Caco-2 (cell line): ENCODE measurements around the gene AHCY. TPM values are rescaled to one million over a fixed set of nuclear protein-coding genes. Genes with fewer than 3 reads are reported as not detected.
A peak's percentile ranks its signal among the peaks of the same experiment; 100 is the strongest.

Experiments used
- BruUV-seq: library from RNA; stranded (reverse); fragments of 400-500 nt; replicated peaks from 2 replicates; lab custom pipeline; 2021; lab: Mats Ljungman, UMichigan
- CTCF ChIA-PET: fragments of 300-600 bp; sonication (Branson Sonifier 250); formaldehyde crosslinking; loops from one replicate; lab custom pipeline; 2022; ENCODE audit warnings: antibody characterized with exemption; lab: Charles Lee
- POLR2A ChIA-PET: fragments of 300-600 bp; sonication (Branson Sonifier 250); formaldehyde crosslinking; loops from one replicate; lab custom pipeline; 2022; ENCODE audit warnings: antibody characterized with exemption; lab: Charles Lee
- DNase-seq, 2 experiments: peaks; one replicate each; pipeline versions ENCODE4 v3.0.0 to v3.0.0-alpha.2; 2020 to 2022
- H3K27me3 ChIP-seq: replicated peaks from 2 replicates; pipeline ENCODE4 v1.6.0; 2011; ENCODE audit warnings: low read length; ENCODE audit not compliant: control insufficient read depth, insufficient read depth
- H3K36me3 ChIP-seq: 2 replicates; pipeline ENCODE4 v1.5.1; 2011; ENCODE audit warnings: low read length; ENCODE audit not compliant: control insufficient read depth, insufficient read depth
- H3K4me1 ChIP-seq: fragments of 250-450 bp; sonication (Bioruptor Pico); 2 replicates; pipeline ENCODE4 v1.5.1; 2020; ENCODE audit warnings: mild to moderate bottlenecking
- H3K4me3 ChIP-seq: 2 replicates; pipeline ENCODE4 v1.5.1; 2011; ENCODE audit warnings: low read depth, mild to moderate bottlenecking, control low read depth, low read length
- H3K9me3 ChIP-seq: fragments of 250-450 bp; sonication (Bioruptor Pico); 2 replicates; pipeline ENCODE4 v1.5.1; 2020; ENCODE audit warnings: mild to moderate bottlenecking, moderate library complexity
- H3K27ac Mint-ChIP-seq: one replicate; pipeline ENCODE4 v1.8.0; 2022; ENCODE audit warnings: mixed read lengths; ENCODE audit not compliant: unreplicated experiment
- H3K27me3 Mint-ChIP-seq: one replicate; pipeline ENCODE4 v1.8.0; 2022; ENCODE audit warnings: mixed read lengths; ENCODE audit not compliant: insufficient read depth, unreplicated experiment
- H3K36me3 Mint-ChIP-seq: one replicate; pipeline ENCODE4 v1.8.0; 2022; ENCODE audit warnings: mild to moderate bottlenecking, mixed read lengths; ENCODE audit not compliant: insufficient read depth, unreplicated experiment
- H3K4me1 Mint-ChIP-seq: one replicate; pipeline ENCODE4 v1.8.0; 2022; ENCODE audit warnings: low read depth, mixed read lengths; ENCODE audit not compliant: unreplicated experiment
- H3K4me3 Mint-ChIP-seq: one replicate; pipeline ENCODE4 v1.8.0; 2022; ENCODE audit warnings: mild to moderate bottlenecking, moderate library complexity, mixed read lengths; ENCODE audit not compliant: unreplicated experiment
- H3K9me3 Mint-ChIP-seq: one replicate; pipeline ENCODE4 v1.8.0; 2022; ENCODE audit warnings: mixed read lengths; ENCODE audit not compliant: unreplicated experiment
- intact Hi-C: fragments of 100-400 bp; cut with micrococcal nuclease; formaldehyde crosslinking; loops from one replicate; pipeline ENCODE4 v1.10.0; 2022; ENCODE audit not compliant: unreplicated experiment
- total RNA-seq: library from RNA; stranded (reverse); gene quantifications from 2 replicates; pipeline ENCODE4 v1.2.3, GENCODE V29; 2022
- TF ChIP-seq, protein P1 (sequence below), 2 experiments: fragments of 200-600 bp in 1 of 2; IDR thresholded peaks; 1 replicate in 1 of 2; 2 replicates in 1 of 2; pipeline versions ENCODE4 v1.5.1 to v1.8.0; 2011 to 2022; ENCODE audit warnings: antibody characterized with exemption in 1 of 2, control low read depth in 1 of 2, inconsistent platforms in 1 of 2, low read depth in 1 of 2, low read length in 1 of 2, mild to moderate bottlenecking in 1 of 2, moderate library complexity in 1 of 2; ENCODE audit not compliant: insufficient read depth in 1 of 2, severe bottlenecking in 1 of 2, unreplicated experiment in 1 of 2

The AHCY gene
- total RNA-seq, 1 experiment from 2014 or later = 665 TPM

DNA sequence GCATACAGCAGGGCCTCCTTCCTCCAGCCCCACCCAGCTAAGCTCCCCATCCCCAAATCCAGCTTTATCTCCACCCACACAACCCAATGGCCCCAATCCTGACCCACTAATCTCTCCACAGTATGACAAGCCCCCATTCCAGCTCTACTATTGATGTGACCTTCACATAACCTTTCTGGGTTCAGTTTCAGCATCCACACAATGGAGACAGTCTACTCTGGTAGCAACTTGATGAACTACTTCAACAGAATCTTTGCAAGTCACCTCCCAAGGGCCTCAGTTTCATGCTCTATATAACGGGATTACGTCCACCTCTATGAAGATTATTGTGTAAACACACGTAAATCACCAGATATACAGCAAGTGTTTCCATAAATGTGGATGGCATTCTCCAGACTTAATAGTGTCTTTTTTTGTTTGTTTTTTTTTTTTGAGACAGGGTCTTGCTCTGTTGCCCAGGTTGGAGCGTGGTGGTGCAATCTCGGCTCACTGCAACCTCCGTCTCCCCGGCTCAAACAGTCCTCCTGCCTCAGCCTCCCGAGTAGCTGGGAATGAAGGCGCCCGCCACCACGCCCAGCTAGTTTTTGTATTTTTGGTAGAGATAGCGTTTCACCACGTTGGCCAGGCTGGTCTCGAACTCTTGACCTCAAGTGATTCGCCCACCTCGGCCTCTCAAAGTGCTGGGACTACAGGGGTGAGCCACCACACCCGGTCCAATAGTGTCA, 1.4 kb downstream of the AHCY start:
- no peaks in the 10 kb centered on the region for H3K9me3 Mint-ChIP-seq
- H3K36me3 ChIP-seq = peaks cover 4% of the 10 kb centered on the region
- CTCF ChIA-PET = interaction anchor here (0.5 to 4.6 kb wide), 10 partner anchors 10 to 328 kb away, joined by 3 to 61 read pairs (median 4); partner anchors contain the start of gene ITCH
- H3K4me3 ChIP-seq = peak overlapping the region; percentile 73
- TF ChIP-seq, protein P1, sequence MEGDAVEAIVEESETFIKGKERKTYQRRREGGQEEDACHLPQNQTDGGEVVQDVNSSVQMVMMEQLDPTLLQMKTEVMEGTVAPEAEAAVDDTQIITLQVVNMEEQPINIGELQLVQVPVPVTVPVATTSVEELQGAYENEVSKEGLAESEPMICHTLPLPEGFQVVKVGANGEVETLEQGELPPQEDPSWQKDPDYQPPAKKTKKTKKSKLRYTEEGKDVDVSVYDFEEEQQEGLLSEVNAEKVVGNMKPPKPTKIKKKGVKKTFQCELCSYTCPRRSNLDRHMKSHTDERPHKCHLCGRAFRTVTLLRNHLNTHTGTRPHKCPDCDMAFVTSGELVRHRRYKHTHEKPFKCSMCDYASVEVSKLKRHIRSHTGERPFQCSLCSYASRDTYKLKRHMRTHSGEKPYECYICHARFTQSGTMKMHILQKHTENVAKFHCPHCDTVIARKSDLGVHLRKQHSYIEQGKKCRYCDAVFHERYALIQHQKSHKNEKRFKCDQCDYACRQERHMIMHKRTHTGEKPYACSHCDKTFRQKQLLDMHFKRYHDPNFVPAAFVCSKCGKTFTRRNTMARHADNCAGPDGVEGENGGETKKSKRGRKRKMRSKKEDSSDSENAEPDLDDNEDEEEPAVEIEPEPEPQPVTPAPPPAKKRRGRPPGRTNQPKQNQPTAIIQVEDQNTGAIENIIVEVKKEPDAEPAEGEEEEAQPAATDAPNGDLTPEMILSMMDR (IDR thresholded peaks at IDR 0.05; ENCODE audit: insufficient read depth in 1 of 2, low read depth in 1 of 2, low read length in 1 of 2, severe bottlenecking in 1 of 2, unreplicated experiment in 1 of 2) = no peak
- H3K4me3 Mint-ChIP-seq = no peak overlapping the region
- peak overlapping the region; percentile 90 for H3K27ac Mint-ChIP-seq
- DNase-seq = no peak
- TSS peak; percentile 56 for BruUV-seq
- H3K27me3 Mint-ChIP-seq = no peaks in the 10 kb centered on the region
- H3K27me3 ChIP-seq = no peaks in the 10 kb centered on the region
- POLR2A ChIA-PET = interaction anchor here (0.5 to 3.6 kb wide), 4 partner anchors 9 to 534 kb away, joined by 3 to 23 read pairs (median 20); partner anchors contain the start of genes DYNLRB1 and ITCH
- peaks cover 36% of the 10 kb centered on the region for H3K36me3 Mint-ChIP-seq
- intact Hi-C loops = loop anchor here (2.0 kb wide), 2 partner anchors 123 to 407 kb away; no protein-coding TSS in a partner anchor
- peaks cover 46% of the 10 kb centered on the region for H3K4me1 ChIP-seq
- peaks cover 15% of the 10 kb centered on the region for H3K4me1 Mint-ChIP-seq
- no peaks in the 10 kb centered on the region for H3K9me3 ChIP-seq

DNA sequence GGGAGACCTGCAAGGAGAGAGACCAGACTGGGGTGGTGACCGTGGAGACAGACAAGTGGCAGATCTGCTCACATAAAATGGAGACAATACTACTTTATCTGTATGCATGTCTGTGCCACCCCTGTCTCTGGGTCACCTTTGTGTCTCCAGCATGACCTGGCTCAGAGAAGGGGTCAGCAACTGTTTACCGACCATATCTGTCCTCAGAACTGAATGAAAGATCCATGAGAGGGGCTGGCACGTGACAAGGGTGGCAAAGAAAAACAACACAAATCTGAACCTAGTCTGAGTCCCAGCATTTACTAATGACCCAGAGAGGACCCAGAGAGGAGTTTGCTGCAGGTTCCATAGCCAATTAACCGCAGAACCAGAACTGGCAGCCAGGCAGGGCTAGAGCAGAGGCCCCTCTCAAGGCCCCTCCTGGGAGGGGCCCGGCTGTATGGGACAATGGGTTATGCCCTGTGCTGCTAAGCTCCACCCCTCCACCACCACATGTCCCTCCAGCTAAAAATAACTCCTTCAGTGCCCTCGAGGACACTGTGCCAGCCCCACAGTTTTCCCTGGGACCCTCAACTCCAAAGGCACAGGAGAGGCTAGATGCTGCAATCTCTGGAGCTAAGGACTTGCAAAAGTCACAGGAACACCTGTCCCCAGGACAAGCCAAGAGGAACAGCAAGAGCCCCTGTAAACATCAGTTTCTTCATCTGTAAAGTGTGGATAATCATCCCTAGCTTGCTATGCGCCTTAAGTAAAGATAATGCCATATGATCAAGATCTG, 2.2 kb downstream of the AHCY start:
- intact Hi-C loops = no loop called here
- H3K36me3 ChIP-seq = peaks cover 4% of the 10 kb centered on the region
- BruUV-seq = no TSS peak

More for the DNA sequence above, 2.2 kb downstream of the AHCY start:
- ChIA-PET CTCF (interaction anchor here (0.5 to 4.6 kb wide), 8 partner anchors 10 to 224 kb away, joined by 3 to 61 read pairs (median 4); partner anchors contain the start of gene ITCH), POLR2A (interaction anchor here (0.6 to 3.6 kb wide), 3 partner anchors 10 to 132 kb away, joined by 3 to 23 read pairs (median 22); partner anchors contain the start of gene ITCH)
- Histone ChIP-seq H3K9me3 (no peaks in the 10 kb centered on the region), H3K4me3 (peak overlapping the region; percentile 0; the same call in 1 of the 2 replicates), H3K27me3 (no peaks in the 10 kb centered on the region), H3K4me1 (peaks cover 46% of the 10 kb centered on the region)
- H3K36me3 Mint-ChIP-seq = peaks cover 39% of the 10 kb centered on the region
- peaks cover 15% of the 10 kb centered on the region for H3K4me1 Mint-ChIP-seq
- peak overlapping the region; percentile 90 for H3K27ac Mint-ChIP-seq
- H3K9me3 Mint-ChIP-seq = no peaks in the 10 kb centered on the region
- H3K27me3 Mint-ChIP-seq = no peaks in the 10 kb centered on the region
- DNase-seq = peak in 1 of 2 experiments; percentile 36
- no peak overlapping the region for H3K4me3 Mint-ChIP-seq
- TF ChIP-seq, protein P1 (IDR thresholded peaks at IDR 0.05; ENCODE audit: insufficient read depth in 1 of 2, low read depth in 1 of 2, low read length in 1 of 2, severe bottlenecking in 1 of 2, unreplicated experiment in 1 of 2) = peak in 1 of 2 experiments; percentile 12
